K562 (cell line): ENCODE data around the gene CHD8. TPM values are rescaled to one million over a fixed set of nuclear protein-coding genes. Genes with fewer than 3 reads are reported as not detected.

Source experiments
- ATAC-seq: fragments of 200-7000 bp; cut with Tn5 transposase; 3 replicates; pipeline ENCODE4 v1.9.1; 2020; ENCODE audit warnings: moderate library complexity
- BruUV-seq: library from RNA; stranded (reverse); fragments of 400-500 nt; replicated peaks from 2 replicates; lab custom pipeline; 2021; lab: Mats Ljungman, UMichigan
- CTCF ChIA-PET: fragments of 300-600 bp; formaldehyde crosslinking; extraction: SDS; loops from one replicate; lab custom pipeline; 2021; ENCODE audit warnings: low intra/inter-chr PET ratio; lab: Yijun Ruan, JAX
- POLR2A ChIA-PET: fragments of 300-600, 350-650 bp; sonication (Branson Sonifier 250); formaldehyde crosslinking; extraction: SDS; loops from one replicate; lab custom pipeline; 2021; ENCODE audit warnings: antibody characterized with exemption, inconsistent platforms; lab: Yijun Ruan, JAX
- DNase-seq, 4 experiments: peaks; one replicate each; pipeline versions ENCODE4 v3.0.0 to v3.0.0-alpha.2; 2011 to 2018; ENCODE audit warnings: low spot score in 3 of 4, mixed read lengths in 3 of 4; ENCODE audit errors: extremely low read depth in 1 of 4
- FAIRE-seq: peaks from 2 replicates; lab custom pipeline; 2011; peaks lifted over from hg19 to GRCh38; lab: Jason Lieb, UNC
- H2AFZ ChIP-seq: 2 replicates; pipeline ENCODE4 v1.6.0; 2011; ENCODE audit warnings: low read depth, low read length, control low read depth, inconsistent platforms
- H3K27ac ChIP-seq: fragments of 200-600 bp; 3 replicates; pipeline ENCODE4 v1.8.0; 2011; ENCODE audit warnings: low read depth, mild to moderate bottlenecking, control low read depth, inconsistent platforms, low read length, moderate library complexity, mixed read lengths; ENCODE audit errors: extremely low read depth
- H3K27me3 ChIP-seq, 2 experiments: fragments of 300-600 bp in 1 of 2; 2 replicates in 1 of 2; 3 replicates in 1 of 2; pipeline versions ENCODE4 v1.6.0 to v1.8.0; 2011; ENCODE audit warnings: inconsistent platforms in 2 of 2, low read length in 2 of 2, mild to moderate bottlenecking in 1 of 2, mixed read lengths in 1 of 2, moderate library complexity in 1 of 2; ENCODE audit not compliant: control insufficient read depth in 2 of 2, insufficient read depth in 2 of 2
- H3K36me3 ChIP-seq: fragments of 300-600 bp; 3 replicates; pipeline ENCODE4 v1.8.0; 2011; ENCODE audit warnings: mild to moderate bottlenecking, low read length, inconsistent platforms; ENCODE audit not compliant: control insufficient read depth, insufficient read depth
- H3K4me1 ChIP-seq, 2 experiments: fragments of 200-600 bp in 1 of 2; replicated peaks in 1 of 2; 2 replicates in 1 of 2; 3 replicates in 1 of 2; pipeline versions ENCODE4 v1.5.1 to v1.8.0; 2011; ENCODE audit warnings: inconsistent platforms in 2 of 2, low read length in 2 of 2, mild to moderate bottlenecking in 1 of 2, mixed read lengths in 1 of 2, moderate library complexity in 1 of 2; ENCODE audit not compliant: control insufficient read depth in 2 of 2, insufficient read depth in 2 of 2
- H3K4me2 ChIP-seq: 2 replicates; pipeline ENCODE4 v1.6.1; 2011; ENCODE audit warnings: low read length, control low read depth, inconsistent platforms, mixed read lengths; ENCODE audit not compliant: insufficient read depth
- H3K4me3 ChIP-seq: fragments of 200-600 bp; sonication (generic), shearing (Covaris generic); 2 replicates; pipeline ENCODE4 v1.5.1; 2016; ENCODE audit warnings: control low read depth, inconsistent platforms
- H3K79me2 ChIP-seq: fragments of 200-600 bp; 3 replicates; pipeline ENCODE4 v1.8.0; 2011; ENCODE audit warnings: low read length, inconsistent platforms; ENCODE audit not compliant: control insufficient read depth, insufficient read depth
- H3K9ac ChIP-seq, 2 experiments: 2 replicates each; pipeline versions ENCODE4 v1.6.0 to v1.6.1; 2011; ENCODE audit warnings: low read depth in 2 of 2, low read length in 2 of 2, control low read depth in 1 of 2, inconsistent platforms in 1 of 2, mild to moderate bottlenecking in 1 of 2, mixed read lengths in 1 of 2; ENCODE audit not compliant: insufficient read depth in 1 of 2
- H3K9me1 ChIP-seq: one replicate; pipeline ENCODE4 v1.6.0; 2011; ENCODE audit warnings: inconsistent platforms, mild to moderate bottlenecking, low read length, moderate library complexity; ENCODE audit not compliant: control insufficient read depth, insufficient read depth
- H3K9me3 ChIP-seq: replicated peaks from 2 replicates; pipeline ENCODE4 v1.5.1; 2011; ENCODE audit warnings: low read depth, low read length, inconsistent platforms; ENCODE audit not compliant: control insufficient read depth, insufficient read depth
- H4K20me1 ChIP-seq: replicated peaks from 2 replicates; pipeline ENCODE4 v1.6.1; 2011; ENCODE audit warnings: low read length, inconsistent platforms, mixed read lengths; ENCODE audit not compliant: control insufficient read depth, insufficient read depth
- ASH1L ChIP-seq: fragments of 450-650 bp; IDR thresholded peaks from 2 replicates; pipeline ENCODE4 v1.6.1; 2018; ENCODE audit warnings: borderline replicate concordance, mild to moderate bottlenecking, low read depth; ENCODE audit not compliant: partially characterized antibody
- ATF1 ChIP-seq, 2 experiments: fragments of 450-650 bp in 1 of 2; IDR thresholded peaks; 2 replicates each; pipeline ENCODE4 v1.6.1; 2016; ENCODE audit warnings: missing compliant biosample characterization in 1 of 2, missing genetic modification characterization in 1 of 2
- BMI1 ChIP-seq: fragments of 150-350 bp; IDR thresholded peaks from 2 replicates; pipeline ENCODE4 v1.6.1; 2014; ENCODE audit warnings: low read length
- ETV5 ChIP-seq: sonication (generic); formaldehyde crosslinking; IDR thresholded peaks from 2 replicates; pipeline ENCODE4 v1.4.0; 2020; ENCODE audit warnings: low read depth, mild to moderate bottlenecking, missing genetic modification reagents
- HDAC8 ChIP-seq: fragments of 450-650 bp; IDR thresholded peaks from 2 replicates; pipeline ENCODE4 v1.6.1; 2016; ENCODE audit warnings: mild to moderate bottlenecking, missing genetic modification characterization, moderate library complexity, missing compliant biosample characterization
- HIVEP1 ChIP-seq: fragments of 250-450 bp; sonication (Bioruptor Pico); IDR thresholded peaks from 2 replicates; pipeline ENCODE4 v1.4.0; 2020; ENCODE audit warnings: mild to moderate bottlenecking
- NRF1 ChIP-seq, 2 experiments: fragments of 450-650 bp; IDR thresholded peaks in 1 of 2; conservative IDR thresholded peaks in 1 of 2; 2 replicates each; pipeline ENCODE4 v1.6.1; 2014; ENCODE audit warnings: mild to moderate bottlenecking in 2 of 2
- PHB ChIP-seq: fragments of 250-450 bp; sonication (Bioruptor Pico); IDR thresholded peaks from 2 replicates; pipeline ENCODE4 v1.5.0; 2021
- RBM17 ChIP-seq: fragments of 200-400 bp; formaldehyde crosslinking; IDR thresholded peaks from 2 replicates; pipeline ENCODE4 v1.6.1; 2017; ENCODE audit warnings: low read depth, mild to moderate bottlenecking, low read length, borderline replicate concordance
- RREB1 ChIP-seq: fragments of 250-450 bp; sonication (Bioruptor Pico); IDR thresholded peaks from 2 replicates; pipeline ENCODE4 v1.4.0; 2020
- SMARCE1 ChIP-seq: fragments of 450-650 bp; IDR thresholded peaks from 2 replicates; pipeline ENCODE4 v1.7.1; 2016; ENCODE audit warnings: mild to moderate bottlenecking
- TAL1 ChIP-seq: fragments of 450-650 bp; IDR thresholded peaks from 2 replicates; pipeline ENCODE4 v1.6.1; 2016; ENCODE audit warnings: mild to moderate bottlenecking
- TFAM ChIP-seq: fragments of 250-450 bp; sonication (Bioruptor Pico); conservative IDR thresholded peaks from 2 replicates; pipeline ENCODE4 v1.5.0; 2021; ENCODE audit warnings: mild to moderate bottlenecking, moderate library complexity
- THRAP3 ChIP-seq: fragments of 450-650 bp; IDR thresholded peaks from 2 replicates; pipeline ENCODE4 v1.6.1; 2016; ENCODE audit warnings: mild to moderate bottlenecking, inconsistent platforms, borderline replicate concordance
- WGBS: fragments of 100-300 bp; shearing (Covaris generic); methylation state at CpG from one replicate; pipeline ENCODE4 v1.1.6; 2016; ENCODE audit warnings: low coverage, mixed read lengths; ENCODE audit not compliant: insufficient coverage; ENCODE audit errors: missing lambda C conversion rate; 5-methylcytosine and 5-hydroxymethylcytosine counted together
- in situ Hi-C: fragments of 300-500 bp; cut with MboI; formaldehyde crosslinking; loops from 4 replicates; pipeline ENCODE4 v1.15.0; 2018; ENCODE audit warnings: inconsistent platforms, mixed read lengths
- intact Hi-C: fragments of 100-400 bp; cut with micrococcal nuclease; formaldehyde crosslinking; loops from 2 replicates; pipeline ENCODE4 v1.14.2; 2022
- polyA plus RNA-seq, 8 experiments: library from polyadenylated mRNA; depleted of rRNA in 4 of 8; stranded (reverse) in 5 of 8; unstranded in 3 of 8; fragments of >200 nt; fragmentation: Nextera tagmentation in 2 of 8; fragmentation: Illumina TruSeq in 1 of 8; extraction: Ambion mirVana in 2 of 8; extraction: Trizol in 1 of 8; gene quantifications; 2 replicates each; pipeline versions ENCODE4 v1.2.1 to v1.2.3, GENCODE V29; 2011 to 2014; ENCODE audit warnings: inconsistent platforms in 1 of 8, missing spikeins in 1 of 8
- total RNA-seq, 7 experiments: library from RNA; depleted of rRNA in 6 of 7; stranded (reverse); fragments of >200 nt in 6 of 7; fragmentation: Illumina TruSeq in 2 of 7; extraction: Trizol in 2 of 7; gene quantifications; 2 replicates each; pipeline versions ENCODE4 v1.2.1 to v1.2.3, GENCODE V29; 2011 to 2021; ENCODE audit warnings: low replicate concordance in 1 of 7

CHD8 gene
- total and polyA plus RNA-seq, 9 of the 15 experiments (the other 6 are each of a cell fraction or from before 2014, with no cell fraction given): 11.1 to 51.2 (median 32.8) TPM

- Histone ChIP-seq H3K9ac (no peak overlapping the region), H3K27ac (no peak overlapping the region), H3K4me3 (no peak overlapping the region), H3K79me2 (no peaks in the 10 kb centered on the region; the same call in 2 of the 3 replicates)
- WGBS: 80% methylated on average over 1 of the region's 1 CpG
- no peak for DNase-seq
- no TSS peak for BruUV-seq
- no peak for FAIRE-seq
- TF ChIP-seq ETV5 (CRISPR knock-in tag): no peak
- no peak for TF ChIP-seq NRF1 (conservative IDR thresholded peaks at IDR 0.05 in 1 of 2, IDR thresholded peaks at IDR 0.05 in 1 of 2)
- no peak for TF ChIP-seq ASH1L
- TF ChIP-seq ATF1 (CRISPR knock-in tag; IDR thresholded peaks at IDR 0.05): no peak
- no peak for TF ChIP-seq ATF1 (tag; IDR thresholded peaks at IDR 0.05)
- TF ChIP-seq SMARCE1: no peak
- TF ChIP-seq TFAM (CRISPR knock-in tag): no peak
- no peak for TF ChIP-seq HDAC8 (tag)
- no peak for TF ChIP-seq RREB1 (CRISPR knock-in tag)
- no peak for TF ChIP-seq BMI1
- TF ChIP-seq PHB (CRISPR knock-in tag): no peak
- TF ChIP-seq TAL1: no peak
- no peak for TF ChIP-seq HIVEP1
- TF ChIP-seq RBM17: no peak
- no peak for TF ChIP-seq THRAP3
- TF ChIP-seq, all 486 proteins: peak for 0
- in situ Hi-C loops (no loop called here), intact Hi-C loops (no loop called here)
- Histone ChIP-seq H2AFZ (no peak overlapping the region), H3K36me3 (peaks cover 37% of the 10 kb centered on the region; the same call in 2 of the 3 replicates), H3K27me3 (no peaks in the 10 kb centered on the region), H3K4me1 (no peaks in the 10 kb centered on the region; a peak in 1 of 5 replicates), H3K9me3 (no peaks in the 10 kb centered on the region), H4K20me1 (no peaks in the 10 kb centered on the region), H3K9me1 (no peaks in the 10 kb centered on the region), H3K4me2 (no peak overlapping the region)
- POLR2A ChIA-PET: no interaction called here
- ATAC-seq: no peak
- CTCF ChIA-PET: no interaction called here
Observed at GRCh38 chr14:21486640-21487087, 30.7 kb upstream of the CHD8 start.
